ENCODE data around the gene KCNJ15. TPM values are rescaled to one million over a fixed set of nuclear protein-coding genes. Genes with fewer than 3 reads are reported as not detected.

KCNJ15 gene
- total and polyA plus RNA-seq, 2 of the 13 experiments (the other 11 are each of a cell fraction or from before 2014, with no cell fraction given): not detected

DNA sequence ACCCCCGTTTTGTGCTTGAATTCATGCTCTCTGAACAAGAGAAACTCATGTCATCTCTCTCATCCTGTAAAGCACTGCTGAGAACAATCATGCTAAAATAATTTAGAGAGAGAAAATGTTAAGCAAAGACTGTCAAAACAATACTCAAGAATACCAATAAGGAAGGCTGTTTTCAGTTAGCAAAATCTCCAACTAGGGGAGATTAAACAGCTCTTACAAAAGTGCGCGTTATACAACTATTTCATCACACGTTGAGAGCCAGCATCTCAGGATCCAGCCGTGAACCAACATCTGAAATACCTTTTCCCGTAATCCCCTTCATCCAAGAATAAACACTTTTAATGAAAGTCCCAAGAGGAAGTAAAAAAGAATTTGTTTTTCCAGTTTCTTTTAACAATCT is 44.1 kb upstream of the KCNJ15 start:
- in situ Hi-C loops (cut with HindIII; ENCODE audit: extremely low pct_ligation_motif_present, low pct_unique_long_range_greater_than_20kb) (no loop called here), intact Hi-C loops (cut with micrococcal nuclease; ENCODE audit: unreplicated experiment) (no loop called here)
- Histone ChIP-seq H4K20me1 (ENCODE audit: insufficient read depth, low read length) (no peaks in the 10 kb centered on the region), H3K4me2 (ENCODE audit: low read depth, low read length) (no peak overlapping the region), H3K4me1 (ENCODE audit: insufficient read depth, low read length) (no peaks in the 10 kb centered on the region), H3K27ac (ENCODE audit: extremely low read length, insufficient read depth, low read length) (no peak overlapping the region), H3K9me3 (ENCODE audit: low read length) (no peaks in the 10 kb centered on the region), H3K9ac (ENCODE audit: insufficient read depth, low read depth, low read length) (no peak overlapping the region), H3K36me3 (replicated peaks in 1 of 2; ENCODE audit: control insufficient read depth in 1 of 2, insufficient read depth in 2 of 2, low read length in 2 of 2) (no peaks in the 10 kb centered on the region), H3K79me2 (ENCODE audit: insufficient read depth, low read length) (no peaks in the 10 kb centered on the region), H3K27me3 (ENCODE audit: control insufficient read depth in 1 of 2, insufficient read depth in 2 of 2, low read length in 2 of 2) (no peaks in the 10 kb centered on the region), H2AFZ (ENCODE audit: low read length) (no peak overlapping the region), H3K4me3 (replicated peaks in 1 of 3; ENCODE audit: insufficient read depth in 1 of 3, low read depth in 2 of 3, low read length in 3 of 3) (no peak overlapping the region)
- no peak for ATAC-seq
- 2% methylated on average over 6 of the region's 6 CpGs for WGBS (ENCODE audit: low lambda C conversion rate)
- FAIRE-seq: no peak
- ChIA-PET POLR2A (no interaction called here), CTCF (ENCODE audit: low intra/inter-chr PET ratio, low total read pairs) (no interaction called here)
- DNase-seq (ENCODE audit: low spot score): no peak
- TF ChIP-seq IRF2 (CRISPR knock-in tag; IDR thresholded peaks at IDR 0.05) (no peak), HMGA1 (CRISPR knock-in tag; conservative IDR thresholded peaks at IDR 0.05) (no peak), MEF2D (CRISPR knock-in tag; IDR thresholded peaks at IDR 0.05) (no peak), HOXA7 (CRISPR knock-in tag; IDR thresholded peaks at IDR 0.05) (no peak), ZNF431 (CRISPR knock-in tag; IDR thresholded peaks at IDR 0.05; ENCODE audit: borderline replicate concordance, low read depth) (no peak), ZNF644 (CRISPR knock-in tag; IDR thresholded peaks at IDR 0.05; ENCODE audit: low read depth) (no peak), ZNF570 (CRISPR knock-in tag; IDR thresholded peaks at IDR 0.05; ENCODE audit: borderline replicate concordance) (no peak), ZNF672 (CRISPR knock-in tag; IDR thresholded peaks at IDR 0.05) (no peak), ARID2 (CRISPR knock-in tag; IDR thresholded peaks at IDR 0.05; ENCODE audit: borderline replicate concordance) (no peak), ZNF33B (CRISPR knock-in tag; IDR thresholded peaks at IDR 0.05) (no peak), THAP8 (CRISPR knock-in tag; IDR thresholded peaks at IDR 0.05; ENCODE audit: borderline replicate concordance) (no peak), HNF1B (CRISPR knock-in tag; IDR thresholded peaks at IDR 0.05) (no peak), SP4 (CRISPR knock-in tag; IDR thresholded peaks at IDR 0.05) (no peak), MAFK (conservative IDR thresholded peaks at IDR 0.05 in 1 of 2, IDR thresholded peaks at IDR 0.05 in 1 of 2; ENCODE audit: low read length in 2 of 2) (no peak), HIVEP1 (CRISPR knock-in tag; IDR thresholded peaks at IDR 0.05) (no peak)
- TF ChIP-seq, protein P1, sequence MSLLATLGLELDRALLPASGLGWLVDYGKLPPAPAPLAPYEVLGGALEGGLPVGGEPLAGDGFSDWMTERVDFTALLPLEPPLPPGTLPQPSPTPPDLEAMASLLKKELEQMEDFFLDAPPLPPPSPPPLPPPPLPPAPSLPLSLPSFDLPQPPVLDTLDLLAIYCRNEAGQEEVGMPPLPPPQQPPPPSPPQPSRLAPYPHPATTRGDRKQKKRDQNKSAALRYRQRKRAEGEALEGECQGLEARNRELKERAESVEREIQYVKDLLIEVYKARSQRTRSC (CRISPR knock-in tag; IDR thresholded peaks at IDR 0.05; ENCODE audit: low read depth): no peak
- TF ChIP-seq, protein P2, sequence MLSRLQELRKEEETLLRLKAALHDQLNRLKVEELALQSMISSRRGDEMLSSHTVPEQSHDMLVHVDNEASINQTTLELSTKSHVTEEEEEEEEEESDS (CRISPR knock-in tag; IDR thresholded peaks at IDR 0.05; ENCODE audit: borderline replicate concordance): no peak
- TF ChIP-seq, protein P3, sequence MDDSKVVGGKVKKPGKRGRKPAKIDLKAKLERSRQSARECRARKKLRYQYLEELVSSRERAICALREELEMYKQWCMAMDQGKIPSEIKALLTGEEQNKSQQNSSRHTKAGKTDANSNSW (CRISPR knock-in tag; IDR thresholded peaks at IDR 0.05; ENCODE audit: borderline replicate concordance): no peak
- no TSS peak for BruUV-seq (replicated peaks)
